ENCODE measurements around the gene SYNGR4. TPM values are rescaled to one million over a fixed set of nuclear protein-coding genes. Genes with fewer than 3 reads are reported as not detected.

SYNGR4 gene
- total and polyA plus RNA-seq, 2 donors (not counting 1 experiment from before 2014, with no cell fraction given), result not detected

GRCh38 chr19:48338253-48338755 is 25.9 kb upstream of the SYNGR4 start:
- DNase-seq (ENCODE audit: low read depth in 2 of 2), result no peak
- Histone ChIP-seq H3K9ac (ENCODE audit: insufficient read depth, low read length) (no peak overlapping the region), H2AFZ (ENCODE audit: low read length) (no peak overlapping the region), H3K4me2 (ENCODE audit: extremely low read depth, insufficient read depth, low read length) (no peak overlapping the region), H3K27me3 (ENCODE audit: control insufficient read depth, insufficient read depth, low read length) (no peaks in the 10 kb centered on the region), H3K4me3 (replicated peaks in 1 of 4; ENCODE audit: control extremely low read depth in 1 of 4, insufficient read depth in 1 of 4, low read depth in 3 of 4, low read length in 4 of 4) (no peak overlapping the region), H3K4me1 (ENCODE audit: control insufficient read depth, extremely low read depth, insufficient read depth, low read length) (peaks cover 3% of the 10 kb centered on the region), H4K20me1 (ENCODE audit: control insufficient read depth, extremely low read depth, insufficient read depth, low read length) (no peaks in the 10 kb centered on the region), H3K27ac (ENCODE audit: insufficient read depth, low read length) (no peak overlapping the region), H3K79me2 (ENCODE audit: control insufficient read depth, insufficient read depth, low read length) (no peaks in the 10 kb centered on the region), H3K9me3 (ENCODE audit: control insufficient read depth, insufficient read depth, low read depth, low read length) (no peaks in the 10 kb centered on the region), H3K36me3 (ENCODE audit: control insufficient read depth, insufficient read depth, low read length) (no peaks in the 10 kb centered on the region)
- TF ChIP-seq CTCF (conservative IDR thresholded peaks at IDR 0.05 in 1 of 2, IDR thresholded peaks at IDR 0.05 in 1 of 2; ENCODE audit: low read depth in 1 of 2, low read length in 2 of 2), result no peak
- TF ChIP-seq EZH2 (IDR thresholded peaks at IDR 0.05; ENCODE audit: low read length, missing control alignments), result no peak

GRCh38 chr19:48338802-48339503 is 25.2 kb upstream of the SYNGR4 start:
- DNase-seq (ENCODE audit: low read depth in 2 of 2), result no peak
- TF ChIP-seq EZH2 (IDR thresholded peaks at IDR 0.05; ENCODE audit: low read length, missing control alignments), result no peak
- TF ChIP-seq CTCF (conservative IDR thresholded peaks at IDR 0.05 in 1 of 2, IDR thresholded peaks at IDR 0.05 in 1 of 2; ENCODE audit: low read depth in 1 of 2, low read length in 2 of 2), result no peak
- Histone ChIP-seq H4K20me1 (ENCODE audit: control insufficient read depth, extremely low read depth, insufficient read depth, low read length) (no peaks in the 10 kb centered on the region), H3K27me3 (ENCODE audit: control insufficient read depth, insufficient read depth, low read length) (no peaks in the 10 kb centered on the region), H2AFZ (ENCODE audit: low read length) (no peak overlapping the region), H3K4me2 (ENCODE audit: extremely low read depth, insufficient read depth, low read length) (no peak overlapping the region), H3K4me3 (replicated peaks in 1 of 4; ENCODE audit: control extremely low read depth in 1 of 4, insufficient read depth in 1 of 4, low read depth in 3 of 4, low read length in 4 of 4) (no peak overlapping the region), H3K9me3 (ENCODE audit: control insufficient read depth, insufficient read depth, low read depth, low read length) (no peaks in the 10 kb centered on the region), H3K4me1 (ENCODE audit: control insufficient read depth, extremely low read depth, insufficient read depth, low read length) (no peaks in the 10 kb centered on the region), H3K79me2 (ENCODE audit: control insufficient read depth, insufficient read depth, low read length) (no peaks in the 10 kb centered on the region), H3K27ac (ENCODE audit: insufficient read depth, low read length) (no peak overlapping the region), H3K9ac (ENCODE audit: insufficient read depth, low read length) (no peak overlapping the region), H3K36me3 (ENCODE audit: control insufficient read depth, insufficient read depth, low read length) (no peaks in the 10 kb centered on the region)

GRCh38 chr19:48340995-48341394 is 23.2 kb upstream of the SYNGR4 start:
- peak in 1 of 2 donors; percentile 63 for DNase-seq (ENCODE audit: low read depth in 2 of 2)
- H3K4me3 ChIP-seq (replicated peaks in 1 of 4; ENCODE audit: control extremely low read depth in 1 of 4, insufficient read depth in 1 of 4, low read depth in 3 of 4, low read length in 4 of 4), result no peak overlapping the region
- H3K27ac ChIP-seq (ENCODE audit: insufficient read depth, low read length), result no peak overlapping the region
- H3K4me1 ChIP-seq (ENCODE audit: control insufficient read depth, extremely low read depth, insufficient read depth, low read length), result no peaks in the 10 kb centered on the region
- H3K9me3 ChIP-seq (ENCODE audit: control insufficient read depth, insufficient read depth, low read depth, low read length), result no peaks in the 10 kb centered on the region
- no peaks in the 10 kb centered on the region for H3K27me3 ChIP-seq (ENCODE audit: control insufficient read depth, insufficient read depth, low read length)
- TF ChIP-seq EZH2 (IDR thresholded peaks at IDR 0.05; ENCODE audit: low read length, missing control alignments), result no peak
- H4K20me1 ChIP-seq (ENCODE audit: control insufficient read depth, extremely low read depth, insufficient read depth, low read length), result no peaks in the 10 kb centered on the region
- no peak overlapping the region for H3K9ac ChIP-seq (ENCODE audit: insufficient read depth, low read length)
- H2AFZ ChIP-seq (ENCODE audit: low read length), result no peak overlapping the region
- H3K36me3 ChIP-seq (ENCODE audit: control insufficient read depth, insufficient read depth, low read length), result no peaks in the 10 kb centered on the region
- no peak overlapping the region for H3K4me2 ChIP-seq (ENCODE audit: extremely low read depth, insufficient read depth, low read length)
- no peaks in the 10 kb centered on the region for H3K79me2 ChIP-seq (ENCODE audit: control insufficient read depth, insufficient read depth, low read length)
